ENCODE data around the gene COLEC12. TPM values are rescaled to one million over a fixed set of nuclear protein-coding genes. Genes with fewer than 3 reads are reported as not detected.

The COLEC12 gene
- total and polyA plus RNA-seq, 9 donors = 0.78 to 20.7 (median 5.9) TPM

DNA sequence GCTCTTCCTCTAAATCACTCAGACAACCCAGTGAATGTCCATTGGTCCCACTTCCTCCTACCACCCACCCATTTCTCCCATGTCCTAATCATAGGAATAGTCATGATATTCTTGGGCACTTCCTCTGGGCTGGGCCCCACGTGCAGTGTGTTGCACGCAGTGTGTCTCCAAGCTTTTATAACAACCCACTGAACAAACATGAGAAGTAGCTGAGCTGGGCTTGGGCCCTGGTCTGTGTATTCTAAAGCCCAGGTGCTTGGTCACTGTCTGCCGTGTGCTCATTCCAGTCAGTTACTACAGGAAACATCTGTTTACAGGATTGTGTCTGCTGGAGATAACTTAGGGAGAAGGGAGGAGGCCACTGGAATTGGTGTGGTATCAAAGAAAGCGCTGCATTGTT is 168.5 kb downstream of the COLEC12 start:
- intact Hi-C loops (cut with DNase I) = no loop called here
- no peak overlapping the region for H3K4me3 ChIP-seq
- no peak overlapping the region for H3K27ac ChIP-seq
- H3K9me3 ChIP-seq = no peaks in the 10 kb centered on the region
- no peaks in the 10 kb centered on the region for H3K27me3 ChIP-seq
- no peaks in the 10 kb centered on the region for H3K36me3 ChIP-seq
- no peak for TF ChIP-seq EP300 (IDR thresholded peaks at IDR 0.05)
- no peak for TF ChIP-seq POLR2A (IDR thresholded peaks at IDR 0.05)
- TF ChIP-seq, protein P1, sequence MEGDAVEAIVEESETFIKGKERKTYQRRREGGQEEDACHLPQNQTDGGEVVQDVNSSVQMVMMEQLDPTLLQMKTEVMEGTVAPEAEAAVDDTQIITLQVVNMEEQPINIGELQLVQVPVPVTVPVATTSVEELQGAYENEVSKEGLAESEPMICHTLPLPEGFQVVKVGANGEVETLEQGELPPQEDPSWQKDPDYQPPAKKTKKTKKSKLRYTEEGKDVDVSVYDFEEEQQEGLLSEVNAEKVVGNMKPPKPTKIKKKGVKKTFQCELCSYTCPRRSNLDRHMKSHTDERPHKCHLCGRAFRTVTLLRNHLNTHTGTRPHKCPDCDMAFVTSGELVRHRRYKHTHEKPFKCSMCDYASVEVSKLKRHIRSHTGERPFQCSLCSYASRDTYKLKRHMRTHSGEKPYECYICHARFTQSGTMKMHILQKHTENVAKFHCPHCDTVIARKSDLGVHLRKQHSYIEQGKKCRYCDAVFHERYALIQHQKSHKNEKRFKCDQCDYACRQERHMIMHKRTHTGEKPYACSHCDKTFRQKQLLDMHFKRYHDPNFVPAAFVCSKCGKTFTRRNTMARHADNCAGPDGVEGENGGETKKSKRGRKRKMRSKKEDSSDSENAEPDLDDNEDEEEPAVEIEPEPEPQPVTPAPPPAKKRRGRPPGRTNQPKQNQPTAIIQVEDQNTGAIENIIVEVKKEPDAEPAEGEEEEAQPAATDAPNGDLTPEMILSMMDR (IDR thresholded peaks at IDR 0.05) = no peak
- H3K4me1 ChIP-seq (ENCODE audit: insufficient read depth) = peaks cover 4% of the 10 kb centered on the region
- DNase-seq = no peak
- WGBS, 3 donors = 49 to 51% (median 50%) methylated on average over 4 of the region's 4 CpGs

GRCh38 chr18:331221-331821 is 169.2 kb downstream of the COLEC12 start:
- TF ChIP-seq, protein P1 (IDR thresholded peaks at IDR 0.05) = no peak
- intact Hi-C loops (cut with DNase I) = no loop called here
- H3K4me1 ChIP-seq (ENCODE audit: insufficient read depth) = peaks cover 4% of the 10 kb centered on the region
- no peaks in the 10 kb centered on the region for H3K9me3 ChIP-seq
- DNase-seq = no peak
- WGBS, 3 donors = 56 to 61% (median 59%) methylated on average over 12 of the region's 12 CpGs
- no peak overlapping the region for H3K4me3 ChIP-seq
- no peaks in the 10 kb centered on the region for H3K27me3 ChIP-seq
- no peak overlapping the region for H3K27ac ChIP-seq
- H3K36me3 ChIP-seq = no peaks in the 10 kb centered on the region

DNA sequence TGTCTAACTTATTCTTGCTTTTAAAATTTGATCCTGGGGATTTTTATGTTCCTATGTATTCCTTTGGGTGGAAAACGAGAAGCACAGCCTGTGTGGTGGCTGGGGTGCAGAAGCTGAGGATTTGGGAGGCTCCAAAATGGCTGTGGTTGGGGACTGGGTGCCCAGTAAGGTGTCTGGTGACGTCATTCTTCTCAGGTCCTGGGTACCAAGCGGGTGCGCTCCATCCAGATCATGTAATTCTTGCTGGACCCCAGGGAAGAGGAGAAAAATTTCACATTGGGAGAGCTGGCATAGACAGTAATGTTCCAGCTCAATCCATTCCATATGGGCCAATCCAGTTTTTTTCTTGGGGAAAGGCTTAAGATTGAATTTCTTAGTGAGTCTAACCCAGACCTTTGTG is 171.6 kb downstream of the COLEC12 start:
- WGBS, 3 donors = 91 to 98% (median 96%) methylated on average over 4 of the region's 4 CpGs
- Histone ChIP-seq H3K27ac (no peak overlapping the region), H3K4me1 (ENCODE audit: insufficient read depth) (peaks cover 4% of the 10 kb centered on the region), H3K9me3 (no peaks in the 10 kb centered on the region), H3K4me3 (no peak overlapping the region), H3K36me3 (no peaks in the 10 kb centered on the region), H3K27me3 (no peaks in the 10 kb centered on the region)
- intact Hi-C loops (cut with DNase I) = no loop called here
- TF ChIP-seq EP300 (IDR thresholded peaks at IDR 0.05) = no peak
- no peak for TF ChIP-seq POLR2A (IDR thresholded peaks at IDR 0.05)
- TF ChIP-seq, protein P1 (IDR thresholded peaks at IDR 0.05) = no peak
- no peak for DNase-seq

DNA sequence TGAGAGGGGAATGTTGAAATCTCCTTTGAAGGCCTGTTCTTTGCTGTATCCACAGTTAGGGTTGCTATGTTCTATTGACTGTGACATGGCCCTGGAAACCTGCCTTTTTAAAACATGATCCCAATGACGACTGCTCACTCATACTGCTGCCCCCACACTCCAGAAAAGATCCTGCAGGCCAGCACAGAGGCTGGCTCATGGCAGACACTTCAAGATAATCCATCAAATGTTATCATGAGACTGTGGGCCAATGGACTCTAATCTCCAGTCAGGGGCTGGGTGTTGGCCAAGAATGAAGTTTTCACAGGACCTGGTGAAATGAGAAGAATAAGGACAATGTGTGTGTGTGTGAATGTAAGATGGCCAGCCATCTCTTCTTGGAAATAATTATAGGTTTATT is 173.7 kb downstream of the COLEC12 start:
- no peak overlapping the region for H3K27ac ChIP-seq
- H3K4me1 ChIP-seq (ENCODE audit: insufficient read depth) = no peaks in the 10 kb centered on the region
- H3K36me3 ChIP-seq = no peaks in the 10 kb centered on the region
- intact Hi-C loops (cut with DNase I) = no loop called here
- no peaks in the 10 kb centered on the region for H3K9me3 ChIP-seq
- DNase-seq = no peak
- no peak overlapping the region for H3K4me3 ChIP-seq
- TF ChIP-seq POLR2A (IDR thresholded peaks at IDR 0.05) = no peak
- WGBS, 3 donors = 61 to 67% (median 66%) methylated on average over 1 of the region's 1 CpG
- no peaks in the 10 kb centered on the region for H3K27me3 ChIP-seq

DNA sequence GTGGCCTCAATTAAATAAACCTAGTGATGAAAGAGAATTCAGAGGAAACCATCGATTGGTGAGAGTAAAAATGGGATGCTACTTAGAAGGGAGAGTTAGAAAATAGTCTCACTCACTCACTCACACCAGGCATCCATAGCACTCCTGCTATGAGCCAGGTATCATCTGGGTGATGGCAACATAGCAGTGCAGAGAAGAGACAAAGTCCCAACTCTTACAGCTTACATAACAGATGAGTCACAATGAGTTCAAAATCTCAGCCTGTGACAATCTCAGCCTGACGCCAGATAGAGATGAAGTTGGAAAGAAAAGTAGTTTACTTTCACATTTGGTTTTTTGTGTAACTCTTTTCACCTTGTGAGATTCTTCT is 177.3 kb downstream of the COLEC12 start:
- TF ChIP-seq, protein P1 (IDR thresholded peaks at IDR 0.05) = no peak
- no peak for TF ChIP-seq POLR2A (IDR thresholded peaks at IDR 0.05)
- no peak for TF ChIP-seq EP300 (IDR thresholded peaks at IDR 0.05)

More for the DNA sequence above, 177.3 kb downstream of the COLEC12 start:
- Histone ChIP-seq H3K27me3 (no peaks in the 10 kb centered on the region), H3K36me3 (no peaks in the 10 kb centered on the region), H3K9me3 (no peaks in the 10 kb centered on the region), H3K27ac (no peak overlapping the region), H3K4me3 (no peak overlapping the region), H3K4me1 (ENCODE audit: insufficient read depth) (no peaks in the 10 kb centered on the region)
- DNase-seq = no peak
- 77 to 82% (median 79%) methylated on average over 2 of the region's 2 CpGs for WGBS, 3 donors
- intact Hi-C loops (cut with DNase I) = no loop called here
